Thoracic aorta (tissue), 2 donors: ENCODE measurements around the gene NT5C. TPM values are rescaled to one million over a fixed set of nuclear protein-coding genes. Genes with fewer than 3 reads are reported as not detected.
"Not testable (repeated sequence)": the region's sequence is repeated elsewhere in the genome, so short reads cannot be mapped to it uniquely, and the experiment has no call there.

ENCODE experiments used
- ATAC-seq: fragments of 150-250 bp; one replicate; pipeline ENCODE4 v1.8.0; 2017; ENCODE audit warnings: low read depth; ENCODE audit not compliant: insufficient number of reproducible peaks, low FRiP score
- DNase-seq: peaks from one replicate; pipeline ENCODE4 v3.0.0-alpha.2; 2020; ENCODE audit warnings: low spot score
- H3K27ac ChIP-seq, 2 donors: fragments of 200-600 bp; sonication (generic); 1 replicate in 1 of 2; 2 replicates in 1 of 2; pipeline ENCODE4 v1.5.1; 2016; ENCODE audit warnings: mild to moderate bottlenecking in 2 of 2, moderate library complexity in 2 of 2
- H3K27me3 ChIP-seq: fragments of 200-600 bp; sonication (generic); replicated peaks from 2 replicates; pipeline ENCODE4 v1.6.0; 2016; ENCODE audit warnings: mild to moderate bottlenecking; ENCODE audit not compliant: insufficient read depth
- H3K36me3 ChIP-seq: fragments of 200-600 bp; sonication (generic); one replicate; pipeline ENCODE4 v1.5.1; 2016
- H3K4me1 ChIP-seq, 2 donors: fragments of 200-600 bp; sonication (generic); 1 replicate in 1 of 2; 2 replicates in 1 of 2; pipeline versions ENCODE4 v1.5.1 to v1.6.0; 2016; ENCODE audit warnings: low read depth in 2 of 2, mild to moderate bottlenecking in 1 of 2; ENCODE audit not compliant: control insufficient read depth in 1 of 2
- H3K4me3 ChIP-seq: fragments of 200-600 bp; sonication (generic); 2 replicates; pipeline ENCODE4 v1.5.1; 2016; ENCODE audit warnings: mild to moderate bottlenecking
- H3K9me3 ChIP-seq: fragments of 200-600 bp; sonication (generic); 2 replicates; pipeline ENCODE4 v1.5.1; 2016
- CTCF ChIP-seq: fragments of 200-600 bp; sonication (generic); IDR thresholded peaks from one replicate; pipeline ENCODE4 v1.5.1; 2019; ENCODE audit warnings: antibody characterized with exemption
- total RNA-seq, 2 donors: library from RNA; depleted of rRNA; stranded (reverse); fragments of >200 nt; gene quantifications; one replicate each; pipeline versions ENCODE4 v1.1.0 to v1.2.3, GENCODE V29; 2016

The NT5C gene
- total RNA-seq, 2 donors from 2014 or later = 57.9 to 80.0 TPM

GRCh38 chr17:75135452-75135851, 3.9 kb upstream of the NT5C start:
- no peak for ATAC-seq
- H3K36me3 ChIP-seq = no peaks in the 10 kb centered on the region
- no peak for TF ChIP-seq CTCF
- H3K9me3 ChIP-seq = no peaks in the 10 kb centered on the region
- peaks cover 3 to 5% of the 10 kb centered on the region in 2 donors for H3K4me1 ChIP-seq
- H3K4me3 ChIP-seq = no peak overlapping the region
- no peaks in the 10 kb centered on the region for H3K27me3 ChIP-seq
- H3K27ac ChIP-seq = no peak overlapping the region
- DNase-seq = no peak

- not testable (repeated sequence) for H3K9me3 ChIP-seq, DNase-seq, H3K27me3 ChIP-seq, H3K36me3 ChIP-seq, H3K27ac ChIP-seq, ATAC-seq, H3K4me3 ChIP-seq
- peaks cover 3 to 11% of the 10 kb centered on the region in 2 donors for H3K4me1 ChIP-seq
Measured at GRCh38 chr17:75133607-75134347, 2.2 kb upstream of the NT5C start.

- Histone ChIP-seq H3K36me3 (peaks cover 2% of the 10 kb centered on the region), H3K27me3 (no peaks in the 10 kb centered on the region), H3K4me3 (no peak overlapping the region), H3K4me1 (peaks cover 3 to 11% of the 10 kb centered on the region in 2 donors), H3K27ac (no peak overlapping the region), H3K9me3 (no peaks in the 10 kb centered on the region)
- ATAC-seq = no peak
- DNase-seq = no peak
- no peak for TF ChIP-seq CTCF
Measured at GRCh38 chr17:75133001-75133400, 1.5 kb upstream of the NT5C start.

- not testable (repeated sequence) for ATAC-seq, H3K36me3 ChIP-seq, DNase-seq, H3K9me3 ChIP-seq, H3K27me3 ChIP-seq
- Histone ChIP-seq H3K27ac (peak overlapping the region; percentile 89), H3K4me1 (peaks cover 3 to 11% of the 10 kb centered on the region in 2 donors), H3K4me3 (peak overlapping the region; percentile 98)
Measured at GRCh38 chr17:75132018-75133000, 767 bp upstream of the NT5C start.

GRCh38 chr17:75130632-75131277, 787 bp downstream of the NT5C start:
- H3K27me3 ChIP-seq = no peaks in the 10 kb centered on the region
- DNase-seq (no peak), ATAC-seq (peak; percentile 8)
- H3K36me3 ChIP-seq = peaks cover 2% of the 10 kb centered on the region
- H3K4me1 ChIP-seq = peaks cover 3 to 11% of the 10 kb centered on the region in 2 donors
- no peaks in the 10 kb centered on the region for H3K9me3 ChIP-seq
- peak overlapping the region; percentile 98 for H3K4me3 ChIP-seq
- TF ChIP-seq CTCF = peak; percentile 16
- peak overlapping the region; percentile 89 for H3K27ac ChIP-seq
